Fibroblast of villous mesenchyme (primary cell): ENCODE data around the gene RAG1. TPM values are rescaled to one million over a fixed set of nuclear protein-coding genes. Genes with fewer than 3 reads are reported as not detected.

Experiments
- DNase-seq: peaks from one replicate; pipeline ENCODE4 v3.0.0-alpha.2; 2010; ENCODE audit warnings: low read depth
- H3K4me3 ChIP-seq: 2 replicates; pipeline ENCODE4 v1.5.1; 2011; ENCODE audit warnings: low read depth, mild to moderate bottlenecking, low read length
- CTCF ChIP-seq: IDR thresholded peaks from 2 replicates; pipeline ENCODE4 v1.5.1; 2012; ENCODE audit warnings: low read depth, mild to moderate bottlenecking, low read length; ENCODE audit not compliant: insufficient read depth
- total RNA-seq: library from RNA; depleted of rRNA; stranded (reverse); fragments of >200 nt; gene quantifications from 2 replicates; pipeline ENCODE4 v1.2.3, GENCODE V29; 2012

Gene RAG1
- total RNA-seq, 1 donor: 0.86 TPM

- H3K4me3 ChIP-seq: no peak overlapping the region
- TF ChIP-seq CTCF: no peak
- no peak for DNase-seq
Measured at GRCh38 chr11:36601155-36601554, 33.3 kb downstream of the RAG1 start.

GRCh38 chr11:36602135-36602534, 34.3 kb downstream of the RAG1 start:
- no peak for DNase-seq
- TF ChIP-seq CTCF: no peak

GRCh38 chr11:36605221-36606216, 37.7 kb downstream of the RAG1 start:
- TF ChIP-seq CTCF: no peak
- no peak for DNase-seq
- H3K4me3 ChIP-seq: no peak overlapping the region

More at GRCh38 chr11:36602135-36602534, 34.3 kb downstream of the RAG1 start:
- H3K4me3 ChIP-seq: no peak overlapping the region

GRCh38 chr11:36608491-36609199, 40.8 kb downstream of the RAG1 start:
- no peak for TF ChIP-seq CTCF
- no peak overlapping the region for H3K4me3 ChIP-seq
- no peak for DNase-seq

GRCh38 chr11:36609383-36609782, 41.6 kb downstream of the RAG1 start:
- H3K4me3 ChIP-seq: no peak overlapping the region
- no peak for DNase-seq
- no peak for TF ChIP-seq CTCF

GRCh38 chr11:36615826-36616225, 48.0 kb downstream of the RAG1 start:
- TF ChIP-seq CTCF: no peak
- no peak for DNase-seq
- no peak overlapping the region for H3K4me3 ChIP-seq
